Measurements from ENCODE around the gene APLF.

The APLF gene

GRCh38 chr2:68562934-68563333 lies 95.5 kb downstream of the APLF start:
- TF ChIP-seq CTCF (conservative IDR thresholded peaks at IDR 0.05; ENCODE audit: low read depth, low read length), result no peak
- H4K20me1 ChIP-seq (ENCODE audit: insufficient read depth), result no peaks in the 10 kb centered on the region
- no peaks in the 10 kb centered on the region for H3K79me2 ChIP-seq (ENCODE audit: insufficient read depth, low read depth)
- H3K27ac ChIP-seq, result no peak overlapping the region
- H3K4me3 ChIP-seq (IDR thresholded peaks at IDR 0.05; ENCODE audit: insufficient read depth, low read depth, low read length), result no peak overlapping the region
- no peaks in the 10 kb centered on the region for H3K36me3 ChIP-seq (ENCODE audit: insufficient read depth)
- no peak overlapping the region for H3K4me2 ChIP-seq
- H3K4me1 ChIP-seq (ENCODE audit: low read depth, poor library complexity, severe bottlenecking), result no peaks in the 10 kb centered on the region
- no peak overlapping the region for H2AFZ ChIP-seq (ENCODE audit: low read depth)
- no peak overlapping the region for H3K9ac ChIP-seq
- no peaks in the 10 kb centered on the region for H3K27me3 ChIP-seq (ENCODE audit: insufficient read depth, low read depth)

- TF ChIP-seq CTCF (conservative IDR thresholded peaks at IDR 0.05; ENCODE audit: low read depth, low read length), result no peak
- Histone ChIP-seq H3K4me2 (no peak overlapping the region), H3K27me3 (ENCODE audit: insufficient read depth, low read depth) (no peaks in the 10 kb centered on the region), H3K79me2 (ENCODE audit: insufficient read depth, low read depth) (no peaks in the 10 kb centered on the region), H3K4me3 (IDR thresholded peaks at IDR 0.05; ENCODE audit: insufficient read depth, low read depth, low read length) (no peak overlapping the region), H2AFZ (ENCODE audit: low read depth) (no peak overlapping the region), H3K9ac (no peak overlapping the region), H4K20me1 (ENCODE audit: insufficient read depth) (no peaks in the 10 kb centered on the region), H3K27ac (no peak overlapping the region), H3K4me1 (ENCODE audit: low read depth, poor library complexity, severe bottlenecking) (no peaks in the 10 kb centered on the region), H3K36me3 (ENCODE audit: insufficient read depth) (no peaks in the 10 kb centered on the region)
These were observed 97.0 kb downstream of the APLF start for GRCh38 chr2:68564426-68564825.

GRCh38 chr2:68565273-68565672 lies 97.9 kb downstream of the APLF start:
- Histone ChIP-seq H3K4me1 (ENCODE audit: low read depth, poor library complexity, severe bottlenecking) (no peaks in the 10 kb centered on the region), H4K20me1 (ENCODE audit: insufficient read depth) (no peaks in the 10 kb centered on the region), H3K9ac (no peak overlapping the region), H3K4me3 (IDR thresholded peaks at IDR 0.05; ENCODE audit: insufficient read depth, low read depth, low read length) (no peak overlapping the region), H3K27me3 (ENCODE audit: insufficient read depth, low read depth) (no peaks in the 10 kb centered on the region), H3K79me2 (ENCODE audit: insufficient read depth, low read depth) (no peaks in the 10 kb centered on the region), H3K4me2 (no peak overlapping the region), H3K27ac (no peak overlapping the region), H2AFZ (ENCODE audit: low read depth) (no peak overlapping the region), H3K36me3 (ENCODE audit: insufficient read depth) (no peaks in the 10 kb centered on the region)
- no peak for TF ChIP-seq CTCF (conservative IDR thresholded peaks at IDR 0.05; ENCODE audit: low read depth, low read length)

- Histone ChIP-seq H3K36me3 (ENCODE audit: insufficient read depth) (no peaks in the 10 kb centered on the region), H3K27me3 (ENCODE audit: insufficient read depth, low read depth) (no peaks in the 10 kb centered on the region), H3K9ac (no peak overlapping the region), H3K4me1 (ENCODE audit: low read depth, poor library complexity, severe bottlenecking) (no peaks in the 10 kb centered on the region), H4K20me1 (ENCODE audit: insufficient read depth) (no peaks in the 10 kb centered on the region), H3K79me2 (ENCODE audit: insufficient read depth, low read depth) (no peaks in the 10 kb centered on the region), H3K4me3 (IDR thresholded peaks at IDR 0.05; ENCODE audit: insufficient read depth, low read depth, low read length) (no peak overlapping the region), H3K27ac (no peak overlapping the region), H3K4me2 (no peak overlapping the region), H2AFZ (ENCODE audit: low read depth) (no peak overlapping the region)
- TF ChIP-seq CTCF (conservative IDR thresholded peaks at IDR 0.05; ENCODE audit: low read depth, low read length), result no peak
These were observed 98.5 kb downstream of the APLF start for GRCh38 chr2:68565858-68566257.

- H3K4me1 ChIP-seq (ENCODE audit: low read depth, poor library complexity, severe bottlenecking), result no peaks in the 10 kb centered on the region
- no peak overlapping the region for H3K4me2 ChIP-seq
- H4K20me1 ChIP-seq (ENCODE audit: insufficient read depth), result no peaks in the 10 kb centered on the region
- no peak overlapping the region for H3K9ac ChIP-seq
- no peak overlapping the region for H2AFZ ChIP-seq (ENCODE audit: low read depth)
- H3K4me3 ChIP-seq (IDR thresholded peaks at IDR 0.05; ENCODE audit: insufficient read depth, low read depth, low read length), result no peak overlapping the region
- H3K27me3 ChIP-seq (ENCODE audit: insufficient read depth, low read depth), result no peaks in the 10 kb centered on the region
- no peak overlapping the region for H3K27ac ChIP-seq
- no peak for TF ChIP-seq CTCF (conservative IDR thresholded peaks at IDR 0.05; ENCODE audit: low read depth, low read length)
- H3K79me2 ChIP-seq (ENCODE audit: insufficient read depth, low read depth), result no peaks in the 10 kb centered on the region
- H3K36me3 ChIP-seq (ENCODE audit: insufficient read depth), result no peaks in the 10 kb centered on the region
These were observed 99.0 kb downstream of the APLF start for GRCh38 chr2:68566362-68566761.

Data from KMS-11 (cell line).